ENCODE measurements around the gene CELF4. TPM values are rescaled to one million over a fixed set of nuclear protein-coding genes. Genes with fewer than 3 reads are reported as not detected.

CELF4 gene
- total and polyA plus RNA-seq, 2 of the 4 experiments (the other 2 are of a cell fraction), result not detected

DNA sequence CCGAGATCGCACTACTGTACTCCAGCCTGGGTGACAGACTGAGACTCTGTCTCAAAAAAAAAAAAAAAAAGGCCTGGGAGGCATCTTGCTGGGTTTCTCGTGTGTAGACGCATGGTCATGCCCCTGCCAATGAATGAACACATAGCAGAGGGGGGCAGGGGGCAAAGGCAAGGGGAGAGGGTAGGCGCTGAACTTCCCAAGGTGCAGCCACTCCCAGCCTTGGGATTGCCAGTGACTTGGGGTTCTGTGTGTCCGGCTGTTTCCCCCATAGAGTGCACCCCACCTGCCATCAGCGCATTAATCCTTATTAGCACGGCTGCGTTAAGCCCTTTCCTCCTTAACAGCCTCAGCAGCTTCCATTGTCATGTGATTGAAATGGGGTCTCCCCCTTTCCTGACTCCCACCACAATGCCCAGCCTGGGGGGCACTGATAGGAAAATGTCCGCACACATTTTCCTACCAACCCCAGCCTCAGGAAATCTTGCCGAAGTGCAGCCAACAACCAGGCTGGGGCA is 225.8 kb downstream of the CELF4 start:
- H3K23ac ChIP-seq (ENCODE audit: low read depth, low read length), result no peak overlapping the region
- no peak overlapping the region for H4K8ac ChIP-seq (ENCODE audit: low read depth in 2 of 2, low read length in 2 of 2)
- H2AK9ac ChIP-seq (replicated peaks; ENCODE audit: low read depth, low read length, poor library complexity), result no peak overlapping the region
- no peaks in the 10 kb centered on the region for H3K4me1 ChIP-seq (ENCODE audit: control insufficient read depth, insufficient read depth, low read length)
- no peaks in the 10 kb centered on the region for H3K9me3 ChIP-seq (ENCODE audit: control insufficient read depth, insufficient read depth, low read length)
- no peak overlapping the region for H4K5ac ChIP-seq (ENCODE audit: low read depth, low read length)
- no peak overlapping the region for H2BK15ac ChIP-seq (ENCODE audit: low read depth, low read length)
- H3K18ac ChIP-seq (ENCODE audit: low read depth, low read length), result no peak overlapping the region
- TF ChIP-seq CEBPB (IDR thresholded peaks at IDR 0.05; ENCODE audit: low read depth, low read length), result no peak
- H2AK5ac ChIP-seq (ENCODE audit: low read depth, low read length), result no peak overlapping the region
- H3K4ac ChIP-seq (ENCODE audit: low read depth, low read length), result no peak overlapping the region
- H3K27me3 ChIP-seq (ENCODE audit: control insufficient read depth, insufficient read depth, low read length), result peaks cover 13% of the 10 kb centered on the region; the same call in 1 of the 2 replicates
- 42% methylated on average over 4 of the region's 11 CpGs; no CpG with 5 or more reads in 1 of the 2 experiments for WGBS, 2 experiments (ENCODE audit: extremely low coverage in 2 of 2, insufficient read length in 1 of 2)
- H4K91ac ChIP-seq (ENCODE audit: insufficient read depth, low read depth, low read length), result no peak overlapping the region
- no peak overlapping the region for H3K4me3 ChIP-seq (ENCODE audit: insufficient read depth, low read depth, low read length)
- intact Hi-C loops (cut with micrococcal nuclease) (no loop called here), dilution Hi-C loops (cut with HindIII; ENCODE audit: low sequenced_read_pairs, unreplicated experiment) (no loop called here), in situ Hi-C loops (cut with MboI; ENCODE audit: low sequenced_read_pairs) (no loop called here)
- H3K56ac ChIP-seq (ENCODE audit: extremely low read depth, insufficient read depth, low read length), result no peak overlapping the region
- BruUV-seq (replicated peaks), result no TSS peak
- ATAC-seq (ENCODE audit: low read depth) (no peak), DNase-seq (no peak)
- H3K9ac ChIP-seq (ENCODE audit: low read depth, low read length), result no peak overlapping the region
- H3K9me1 ChIP-seq (ENCODE audit: insufficient read depth, low read length), result peaks cover 4% of the 10 kb centered on the region; the same call in 1 of the 2 replicates
- H3K4me2 ChIP-seq (ENCODE audit: low read depth, low read length), result no peak overlapping the region
- H2AFZ ChIP-seq (replicated peaks; ENCODE audit: low read length, poor library complexity), result no peak overlapping the region
- H3K79me1 ChIP-seq (ENCODE audit: low read depth in 1 of 2, low read length in 2 of 2), result no peaks in the 10 kb centered on the region
- no peak overlapping the region for H3K27ac ChIP-seq (ENCODE audit: insufficient read depth, low read length)
- no peak overlapping the region for H2BK120ac ChIP-seq (ENCODE audit: low read depth, low read length)
- H4K20me1 ChIP-seq (ENCODE audit: insufficient read depth, low read length), result no peaks in the 10 kb centered on the region
- ChIA-PET POLR2A (ENCODE audit: unreplicated experiment) (no interaction called here), CTCF (no interaction called here)
- no peak overlapping the region for H2BK5ac ChIP-seq (ENCODE audit: low read depth, low read length, poor library complexity, severe bottlenecking)
- H2BK20ac ChIP-seq (ENCODE audit: low read depth, low read length), result no peak overlapping the region
- no peaks in the 10 kb centered on the region for H3K36me3 ChIP-seq (ENCODE audit: control insufficient read depth, insufficient read depth, low read length)
- no peak overlapping the region for H3K14ac ChIP-seq (replicated peaks; ENCODE audit: low read depth, low read length)
